ENCODE results near the gene SPTBN1.

The SPTBN1 gene

GRCh38 chr2:54627973-54628372 is 171.8 kb downstream of the SPTBN1 start:
- H3K4me3 ChIP-seq (ENCODE audit: low read depth, low read length), result no peak overlapping the region

DNA sequence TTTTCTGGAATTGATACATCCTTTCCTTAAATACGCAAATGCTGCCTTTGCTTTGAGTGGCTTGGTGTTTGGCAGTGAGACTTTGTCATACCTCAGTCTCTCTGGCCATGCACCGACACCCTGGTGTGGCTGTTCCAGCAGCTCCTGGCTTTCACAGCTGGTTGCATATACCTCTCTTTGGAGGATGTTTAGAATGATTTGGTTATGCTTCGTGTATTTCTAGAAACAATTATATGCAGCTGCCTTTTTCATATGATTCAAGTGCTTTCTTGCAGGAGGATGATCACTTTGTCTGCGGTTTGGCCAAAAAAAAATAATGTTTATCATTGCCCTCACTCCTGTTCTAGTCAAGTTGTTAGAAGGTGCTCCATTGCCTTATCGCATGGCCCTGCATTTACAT is 172.3 kb downstream of the SPTBN1 start:
- no peak overlapping the region for H3K4me3 ChIP-seq (ENCODE audit: low read depth, low read length)

DNA sequence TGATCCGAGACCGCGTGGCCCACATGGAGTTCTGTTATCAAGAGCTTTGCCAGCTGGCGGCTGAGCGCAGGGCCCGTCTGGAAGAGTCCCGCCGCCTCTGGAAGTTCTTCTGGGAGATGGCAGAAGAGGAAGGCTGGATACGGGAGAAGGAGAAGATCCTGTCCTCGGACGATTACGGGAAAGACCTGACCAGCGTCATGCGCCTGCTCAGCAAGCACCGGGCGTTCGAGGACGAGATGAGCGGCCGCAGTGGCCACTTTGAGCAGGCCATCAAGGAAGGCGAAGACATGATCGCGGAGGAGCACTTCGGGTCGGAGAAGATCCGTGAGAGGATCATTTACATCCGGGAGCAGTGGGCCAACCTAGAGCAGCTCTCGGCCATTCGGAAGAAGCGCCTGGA is 172.8 kb downstream of the SPTBN1 start:
- no peak overlapping the region for H3K4me3 ChIP-seq (ENCODE audit: low read depth, low read length)

- H3K4me3 ChIP-seq (ENCODE audit: low read depth, low read length), result no peak overlapping the region
These were observed 173.3 kb downstream of the SPTBN1 start for GRCh38 chr2:54629390-54629789.

- H3K4me3 ChIP-seq (ENCODE audit: low read depth, low read length), result no peak overlapping the region
These were observed 174.1 kb downstream of the SPTBN1 start for GRCh38 chr2:54629914-54630857.

GRCh38 chr2:54630858-54631497 is 174.9 kb downstream of the SPTBN1 start:
- H3K4me3 ChIP-seq (ENCODE audit: low read depth, low read length), result no peak overlapping the region

DNA sequence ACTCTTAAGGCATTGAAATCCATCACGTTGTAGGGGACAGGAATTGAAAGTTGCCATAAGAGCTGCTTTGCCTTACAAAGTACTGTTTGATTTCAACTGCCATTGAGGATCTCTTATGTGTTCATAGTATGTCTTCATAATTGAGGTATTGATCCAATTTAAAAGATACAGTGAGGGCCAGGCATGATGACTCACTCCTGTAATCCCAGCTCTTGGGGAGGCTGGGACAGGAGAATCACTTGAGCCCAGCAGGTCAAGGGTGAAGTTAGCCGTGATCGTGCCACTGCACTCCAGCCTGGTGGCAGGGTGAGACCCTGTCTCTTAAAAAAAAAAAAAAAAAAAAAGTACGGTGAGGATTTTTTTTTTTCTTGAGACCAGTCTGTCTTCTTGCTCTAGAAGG is 175.6 kb downstream of the SPTBN1 start:
- H3K4me3 ChIP-seq (ENCODE audit: low read depth, low read length), result no peak overlapping the region

GRCh38 chr2:54632733-54633692 is 176.9 kb downstream of the SPTBN1 start:
- no peak overlapping the region for H3K4me3 ChIP-seq (ENCODE audit: low read depth, low read length)

- H3K4me3 ChIP-seq (ENCODE audit: low read depth, low read length), result no peak overlapping the region
These were observed 177.9 kb downstream of the SPTBN1 start for GRCh38 chr2:54634021-54634420.

DNA sequence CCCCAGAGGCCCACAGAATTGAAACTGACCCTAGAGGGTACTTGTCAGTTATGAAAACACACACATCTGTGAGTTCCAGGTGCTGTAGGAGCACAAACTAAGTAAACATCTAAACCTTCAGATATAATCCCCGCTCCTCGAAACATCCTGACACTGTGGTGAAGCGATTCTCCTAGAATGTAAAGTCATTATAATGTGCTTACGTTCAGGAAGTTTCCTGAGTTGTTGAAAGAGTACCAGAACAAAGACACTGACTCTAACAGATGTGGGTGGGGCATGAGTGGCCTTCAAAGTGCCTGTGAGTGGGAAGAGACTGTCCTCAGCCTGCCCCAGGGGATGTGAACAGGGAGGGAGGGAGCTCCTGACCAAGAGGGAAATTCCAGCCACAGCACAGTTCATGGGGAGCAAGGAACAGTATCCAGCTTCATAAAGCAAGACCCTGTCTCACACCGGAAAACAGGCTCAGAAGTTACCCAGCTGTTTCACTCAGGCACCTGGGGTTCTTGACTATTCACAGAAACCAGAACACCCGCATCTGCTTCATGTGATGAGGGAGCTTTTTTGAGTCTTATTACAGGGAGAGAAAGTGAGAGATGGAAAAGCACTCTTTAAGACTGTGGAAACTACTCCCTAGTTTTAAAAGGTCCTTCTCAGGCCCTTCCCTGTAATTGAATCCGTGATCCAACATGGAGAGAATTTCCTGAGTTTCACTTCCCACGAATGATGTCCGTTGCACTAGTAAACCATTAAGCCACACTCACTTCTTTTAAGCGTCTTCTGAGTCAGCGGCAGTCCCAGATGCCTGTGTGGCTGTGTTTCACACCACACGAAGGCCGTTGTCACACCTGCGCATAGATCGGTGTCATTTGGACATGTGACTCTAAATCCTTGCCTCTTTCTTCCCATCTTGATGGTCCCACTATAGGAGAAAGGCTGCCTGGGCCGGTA is 178.7 kb downstream of the SPTBN1 start:
- H3K4me3 ChIP-seq (ENCODE audit: low read depth, low read length), result no peak overlapping the region

DNA sequence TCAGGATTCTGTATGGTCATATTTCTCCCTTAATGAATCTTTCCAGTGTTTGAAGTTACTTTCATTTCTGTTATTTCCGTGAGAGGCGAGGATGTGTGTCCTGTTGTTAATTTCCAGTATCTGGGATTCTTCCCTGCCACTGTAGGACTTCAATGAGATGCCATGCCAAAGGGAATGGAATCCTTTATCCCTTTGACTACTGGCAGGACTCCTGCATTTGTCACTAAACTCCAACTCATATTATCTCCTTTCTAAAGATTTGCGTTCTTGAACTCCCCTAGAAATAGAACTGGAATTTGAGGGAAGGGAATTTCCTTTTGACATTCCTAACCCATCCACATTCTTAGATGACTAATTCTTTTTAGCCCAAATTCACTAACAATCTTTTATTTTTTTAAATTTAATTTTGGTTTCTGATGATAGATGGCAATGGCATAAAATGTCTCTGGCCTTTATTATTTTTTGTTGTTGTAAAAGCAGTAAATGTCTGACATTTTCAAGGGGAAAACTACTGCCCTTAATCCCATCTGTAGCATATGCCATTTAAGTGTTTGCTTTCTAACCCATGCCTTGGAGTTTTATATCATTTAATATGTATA is 179.5 kb downstream of the SPTBN1 start:
- no peak overlapping the region for H3K4me3 ChIP-seq (ENCODE audit: low read depth, low read length)

DNA sequence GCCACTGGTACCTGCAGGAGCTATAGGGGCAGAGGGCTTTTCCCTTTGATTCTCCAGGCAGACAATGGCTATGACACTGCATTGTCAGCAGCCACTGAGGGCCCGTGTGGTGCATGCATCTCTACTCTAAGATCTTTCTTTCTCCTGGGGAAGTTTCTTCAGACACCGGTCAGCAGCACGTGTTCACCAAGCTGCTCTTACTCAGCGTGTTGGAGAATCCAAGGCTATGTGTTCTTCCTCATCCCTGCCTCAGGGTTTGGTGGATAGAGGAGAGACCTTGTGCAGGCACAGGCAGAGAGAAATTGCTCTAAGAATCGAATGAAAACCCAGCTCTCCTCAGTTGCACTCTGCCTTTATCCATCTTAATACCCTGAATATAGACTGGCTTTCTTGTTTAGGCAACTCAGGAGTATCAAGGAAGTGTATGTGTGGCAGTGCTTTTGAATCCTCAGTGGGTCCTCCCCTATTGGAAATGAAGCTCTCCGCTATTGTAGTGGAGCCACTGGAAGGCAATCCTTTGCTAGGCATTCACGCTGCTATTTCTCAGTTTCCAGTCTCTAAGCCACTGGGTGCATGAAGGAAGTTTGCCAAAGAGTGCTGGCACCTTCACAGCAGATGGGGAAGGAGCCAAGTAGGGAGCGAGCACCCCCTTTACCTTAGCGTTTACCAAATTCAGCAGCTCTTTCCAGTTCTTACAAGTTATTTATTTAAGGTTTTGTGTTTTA is 180.4 kb downstream of the SPTBN1 start:
- no peak overlapping the region for H3K4me3 ChIP-seq (ENCODE audit: low read depth, low read length)

DNA sequence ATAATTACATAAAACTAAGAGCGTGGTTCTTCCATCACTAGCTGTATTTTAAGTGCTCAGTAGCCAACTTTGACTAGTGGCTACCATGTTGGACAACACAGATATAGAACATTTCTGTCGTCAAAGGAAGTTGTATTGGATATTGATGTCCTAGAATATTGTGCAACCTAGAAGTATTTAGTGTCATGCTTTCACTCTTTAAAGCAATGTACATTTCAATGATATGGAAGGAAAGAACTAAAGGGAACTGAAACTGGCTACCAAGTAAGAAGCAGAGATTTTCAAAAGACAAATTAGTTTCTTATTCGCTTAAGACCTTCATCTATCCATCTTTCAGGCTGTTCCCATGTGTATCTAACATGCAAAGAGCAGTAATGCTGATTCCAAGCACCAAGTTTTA is 182.0 kb downstream of the SPTBN1 start:
- H3K4me3 ChIP-seq (ENCODE audit: low read depth, low read length), result no peak overlapping the region

- no peak overlapping the region for H3K4me3 ChIP-seq (ENCODE audit: low read depth, low read length)
These were observed 182.7 kb downstream of the SPTBN1 start for GRCh38 chr2:54638774-54639187.

- H3K4me3 ChIP-seq (ENCODE audit: low read depth, low read length), result no peak overlapping the region
These were observed 183.5 kb downstream of the SPTBN1 start for GRCh38 chr2:54639609-54640008.

GRCh38 chr2:54640834-54641540 is 184.9 kb downstream of the SPTBN1 start:
- no peak overlapping the region for H3K4me3 ChIP-seq (ENCODE audit: low read depth, low read length)

- H3K4me3 ChIP-seq (ENCODE audit: low read depth, low read length), result no peak overlapping the region
These were observed 185.9 kb downstream of the SPTBN1 start for GRCh38 chr2:54641988-54642387.

- no peak overlapping the region for H3K4me3 ChIP-seq (ENCODE audit: low read depth, low read length)
These were observed 186.7 kb downstream of the SPTBN1 start for GRCh38 chr2:54642677-54643430.
